Parathyroid adenoma (tissue), 2 donors: ENCODE results near the gene PGRMC1.
"Not testable (repeated sequence)": the region's sequence is repeated elsewhere in the genome, so short reads cannot be mapped to it uniquely, and the experiment has no call there.

Experiments used
- H2AFZ ChIP-seq: fragments of 300-600 bp; sonication (generic); one replicate; pipeline ENCODE4 v1.7.0; 2017; ENCODE audit warnings: antibody characterized with exemption, mild to moderate bottlenecking
- H3K27ac ChIP-seq: fragments of 300-600 bp; sonication (generic); one replicate; pipeline ENCODE4 v1.7.0; 2017
- H3K27me3 ChIP-seq: fragments of 300-600 bp; sonication (generic); one replicate; pipeline ENCODE4 v1.7.0; 2017; ENCODE audit warnings: low read length; ENCODE audit not compliant: control insufficient read depth, insufficient read depth
- H3K36me3 ChIP-seq: fragments of 300-600 bp; sonication (generic); one replicate; pipeline ENCODE4 v1.7.0; 2017; ENCODE audit warnings: low read length; ENCODE audit not compliant: control insufficient read depth, insufficient read depth
- H3K4me1 ChIP-seq: fragments of 300-600 bp; sonication (generic); one replicate; pipeline ENCODE4 v1.7.0; 2017; ENCODE audit warnings: control low read depth
- H3K4me2 ChIP-seq: fragments of 300-600 bp; sonication (generic); one replicate; pipeline ENCODE4 v1.7.0; 2017; ENCODE audit warnings: low read length
- H3K4me3 ChIP-seq: fragments of 300-600 bp; sonication (generic); one replicate; pipeline ENCODE4 v1.7.0; 2017; ENCODE audit warnings: low read depth, low read length
- H3K79me2 ChIP-seq: fragments of 300-600 bp; sonication (generic); one replicate; pipeline ENCODE4 v1.7.0; 2017; ENCODE audit warnings: control low read depth
- H3K9ac ChIP-seq: fragments of 300-600 bp; sonication (generic); one replicate; pipeline ENCODE4 v1.7.0; 2017; ENCODE audit warnings: mild to moderate bottlenecking
- H3K9me3 ChIP-seq: fragments of 300-600 bp; sonication (generic); one replicate; pipeline ENCODE4 v1.7.0; 2017; ENCODE audit warnings: low read length; ENCODE audit not compliant: control insufficient read depth
- CTCF ChIP-seq: fragments of 300-600 bp; sonication (generic); IDR thresholded peaks from one replicate; pipeline ENCODE4 v1.7.0; 2017; ENCODE audit warnings: antibody characterized with exemption, mild to moderate bottlenecking
- donor health status: primary hyperparathyroidism.

Gene PGRMC1

GRCh38 chrX:119208401-119209057, 27.6 kb upstream of the PGRMC1 start:
- Histone ChIP-seq H3K79me2 (no peaks in the 10 kb centered on the region), H3K27ac (no peak overlapping the region), H3K9ac (no peak overlapping the region), H3K4me3 (no peak overlapping the region), H2AFZ (no peak overlapping the region), H3K27me3 (no peaks in the 10 kb centered on the region), H3K4me1 (peaks cover 9% of the 10 kb centered on the region), H3K9me3 (no peaks in the 10 kb centered on the region), H3K4me2 (no peak overlapping the region), H3K36me3 (no peaks in the 10 kb centered on the region)
- no peak for TF ChIP-seq CTCF

- not testable (repeated sequence) for H3K4me3 ChIP-seq, H3K27me3 ChIP-seq, H3K4me2 ChIP-seq, H3K9ac ChIP-seq, H3K4me1 ChIP-seq, H3K79me2 ChIP-seq, H3K27ac ChIP-seq, H3K9me3 ChIP-seq, H2AFZ ChIP-seq, H3K36me3 ChIP-seq
Observed at GRCh38 chrX:119210931-119211648, 25.0 kb upstream of the PGRMC1 start.

- no peaks in the 10 kb centered on the region for H3K27me3 ChIP-seq
- H3K9ac ChIP-seq, result no peak overlapping the region
- H3K27ac ChIP-seq, result no peak overlapping the region
- no peaks in the 10 kb centered on the region for H3K36me3 ChIP-seq
- TF ChIP-seq CTCF, result no peak
- no peaks in the 10 kb centered on the region for H3K79me2 ChIP-seq
- H2AFZ ChIP-seq, result no peak overlapping the region
- no peak overlapping the region for H3K4me3 ChIP-seq
- no peaks in the 10 kb centered on the region for H3K9me3 ChIP-seq
- H3K4me2 ChIP-seq, result no peak overlapping the region
- no peaks in the 10 kb centered on the region for H3K4me1 ChIP-seq
Observed at GRCh38 chrX:119211649-119212014, 24.5 kb upstream of the PGRMC1 start.

GRCh38 chrX:119218198-119218597, 17.9 kb upstream of the PGRMC1 start:
- H3K9me3 ChIP-seq, result no peaks in the 10 kb centered on the region
- no peak overlapping the region for H3K27ac ChIP-seq
- H3K9ac ChIP-seq, result no peak overlapping the region
- no peaks in the 10 kb centered on the region for H3K4me1 ChIP-seq
- no peak overlapping the region for H2AFZ ChIP-seq
- no peak overlapping the region for H3K4me3 ChIP-seq
- H3K79me2 ChIP-seq, result no peaks in the 10 kb centered on the region
- no peaks in the 10 kb centered on the region for H3K36me3 ChIP-seq
- no peak overlapping the region for H3K4me2 ChIP-seq
- TF ChIP-seq CTCF, result peak; percentile 46
- no peaks in the 10 kb centered on the region for H3K27me3 ChIP-seq

GRCh38 chrX:119222932-119223331, 13.2 kb upstream of the PGRMC1 start:
- H3K4me3 ChIP-seq, result no peak overlapping the region
- no peak for TF ChIP-seq CTCF
- H3K4me1 ChIP-seq, result no peaks in the 10 kb centered on the region
- no peaks in the 10 kb centered on the region for H3K27me3 ChIP-seq
- no peak overlapping the region for H2AFZ ChIP-seq
- H3K36me3 ChIP-seq, result no peaks in the 10 kb centered on the region
- H3K79me2 ChIP-seq, result no peaks in the 10 kb centered on the region
- no peak overlapping the region for H3K27ac ChIP-seq
- no peaks in the 10 kb centered on the region for H3K9me3 ChIP-seq
- no peak overlapping the region for H3K4me2 ChIP-seq
- H3K9ac ChIP-seq, result no peak overlapping the region
